ENCODE measurements around the gene ODAD3. TPM values are rescaled to one million over a fixed set of nuclear protein-coding genes. Genes with fewer than 3 reads are reported as not detected.
"Not testable (repeated sequence)": the region's sequence is repeated elsewhere in the genome, so short reads cannot be mapped to it uniquely, and the experiment has no call there.

The ODAD3 gene
- total RNA-seq, 1 donor from 2014 or later, result 0.29 TPM

DNA sequence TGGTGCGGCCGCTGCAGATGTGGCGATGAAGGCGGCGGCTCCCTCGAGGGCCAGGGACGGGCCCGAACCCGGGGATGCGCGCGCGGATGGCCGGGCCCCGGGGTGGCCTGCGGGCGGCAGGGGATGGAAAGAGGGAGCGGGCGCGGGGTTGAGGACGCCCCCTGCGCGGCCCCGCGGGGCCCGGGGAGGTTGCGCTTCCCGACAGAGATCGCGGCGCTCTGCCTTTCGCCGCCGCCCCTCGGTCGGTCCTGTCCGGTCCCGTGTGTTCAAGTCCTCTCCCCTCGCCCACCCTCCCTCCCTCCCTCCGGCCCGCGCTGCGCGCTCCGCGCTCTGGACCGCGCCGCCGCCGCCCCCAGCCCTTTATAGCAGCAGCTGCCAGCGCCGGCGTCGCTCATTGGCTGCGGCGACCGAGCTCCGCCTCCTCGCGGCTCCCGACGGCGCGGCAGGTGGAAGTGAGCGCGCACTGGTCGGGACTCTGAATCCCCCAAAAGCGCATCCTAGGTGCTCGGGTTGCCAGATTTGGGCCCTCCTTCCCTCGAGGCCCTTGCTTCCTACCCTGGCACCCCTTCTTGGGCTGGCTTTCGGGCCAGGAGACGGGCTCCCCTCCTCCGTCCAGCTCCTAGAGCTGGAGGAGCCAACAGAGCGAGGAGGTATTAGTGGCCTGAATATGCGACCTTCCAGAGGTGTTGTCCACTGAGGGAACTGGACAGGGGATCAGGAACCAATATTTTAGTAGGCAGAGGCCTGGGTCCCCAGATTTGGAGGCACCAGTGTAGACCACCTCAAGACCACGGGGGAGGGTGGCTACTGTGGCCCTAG is 46.0 kb upstream of the ODAD3 start, which contains the start of gene ELAVL3:
ELAVL3 (minus strand) TSS at position 332 of the 819 bp plus-strand sequence. CDS start 438 bp downstream, outside the sequence.
- DNase-seq (ENCODE audit: low read depth), result no peak
- peaks cover 53% of the 10 kb centered on the region for H3K27me3 ChIP-seq (ENCODE audit: control insufficient read depth, insufficient read depth, low read length)
- TF ChIP-seq, protein P1, sequence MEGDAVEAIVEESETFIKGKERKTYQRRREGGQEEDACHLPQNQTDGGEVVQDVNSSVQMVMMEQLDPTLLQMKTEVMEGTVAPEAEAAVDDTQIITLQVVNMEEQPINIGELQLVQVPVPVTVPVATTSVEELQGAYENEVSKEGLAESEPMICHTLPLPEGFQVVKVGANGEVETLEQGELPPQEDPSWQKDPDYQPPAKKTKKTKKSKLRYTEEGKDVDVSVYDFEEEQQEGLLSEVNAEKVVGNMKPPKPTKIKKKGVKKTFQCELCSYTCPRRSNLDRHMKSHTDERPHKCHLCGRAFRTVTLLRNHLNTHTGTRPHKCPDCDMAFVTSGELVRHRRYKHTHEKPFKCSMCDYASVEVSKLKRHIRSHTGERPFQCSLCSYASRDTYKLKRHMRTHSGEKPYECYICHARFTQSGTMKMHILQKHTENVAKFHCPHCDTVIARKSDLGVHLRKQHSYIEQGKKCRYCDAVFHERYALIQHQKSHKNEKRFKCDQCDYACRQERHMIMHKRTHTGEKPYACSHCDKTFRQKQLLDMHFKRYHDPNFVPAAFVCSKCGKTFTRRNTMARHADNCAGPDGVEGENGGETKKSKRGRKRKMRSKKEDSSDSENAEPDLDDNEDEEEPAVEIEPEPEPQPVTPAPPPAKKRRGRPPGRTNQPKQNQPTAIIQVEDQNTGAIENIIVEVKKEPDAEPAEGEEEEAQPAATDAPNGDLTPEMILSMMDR (IDR thresholded peaks at IDR 0.05; ENCODE audit: insufficient read depth, low read length, poor library complexity, severe bottlenecking), result no peak
- no peaks in the 10 kb centered on the region for H3K36me3 ChIP-seq (ENCODE audit: control insufficient read depth, insufficient read depth, low read length)
- H3K4me3 ChIP-seq (ENCODE audit: low read depth, low read length), result no peak within 1 kb of the TSS

DNA sequence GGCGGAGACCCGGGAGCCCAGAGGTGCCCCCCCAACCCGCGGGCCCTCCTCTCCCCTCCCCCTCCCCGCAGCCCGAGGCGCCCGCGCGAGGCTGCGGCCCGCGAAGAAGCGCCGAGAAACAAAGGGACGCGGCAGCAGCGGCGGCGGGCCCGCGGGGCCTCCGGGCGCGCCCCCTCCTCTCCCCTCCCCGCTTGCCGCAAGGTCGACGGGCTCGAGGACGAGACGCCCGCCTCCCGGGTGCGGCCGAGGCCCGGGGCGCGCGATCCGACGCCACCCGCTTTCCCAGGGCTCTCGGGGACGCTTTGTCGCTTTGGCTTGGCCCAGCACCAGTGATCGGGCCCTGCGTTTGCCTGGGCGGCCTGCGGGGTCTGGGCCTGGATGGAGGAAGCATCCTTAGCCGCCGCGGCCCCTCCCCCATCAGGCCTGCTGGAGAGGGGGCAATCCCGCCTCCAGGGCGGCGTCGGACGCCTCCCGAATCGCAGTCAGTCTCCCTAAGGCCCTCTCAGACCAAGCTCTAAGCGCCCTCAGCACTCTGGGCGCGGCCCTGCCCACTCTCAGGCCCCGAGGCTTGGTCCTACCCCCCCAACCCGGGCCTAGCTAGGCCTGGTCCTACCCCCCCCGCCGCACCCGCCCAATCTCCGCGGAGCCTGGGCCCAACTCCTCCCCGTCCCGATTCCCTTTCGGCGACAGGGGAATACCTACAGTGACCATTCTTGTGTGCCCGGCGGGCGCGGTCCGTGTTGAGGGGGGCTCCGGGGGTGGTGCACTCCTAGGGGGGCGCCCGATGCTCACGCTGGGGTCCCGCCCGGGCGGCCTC is 45.2 kb upstream of the ODAD3 start:
- Histone ChIP-seq H3K27me3 (ENCODE audit: control insufficient read depth, insufficient read depth, low read length) (peaks cover 53% of the 10 kb centered on the region), H3K4me3 (ENCODE audit: low read depth, low read length) (no peak overlapping the region), H3K36me3 (ENCODE audit: control insufficient read depth, insufficient read depth, low read length) (no peaks in the 10 kb centered on the region)
- no peak for DNase-seq (ENCODE audit: low read depth)
- TF ChIP-seq, protein P1 (IDR thresholded peaks at IDR 0.05; ENCODE audit: insufficient read depth, low read length, poor library complexity, severe bottlenecking), result no peak

DNA sequence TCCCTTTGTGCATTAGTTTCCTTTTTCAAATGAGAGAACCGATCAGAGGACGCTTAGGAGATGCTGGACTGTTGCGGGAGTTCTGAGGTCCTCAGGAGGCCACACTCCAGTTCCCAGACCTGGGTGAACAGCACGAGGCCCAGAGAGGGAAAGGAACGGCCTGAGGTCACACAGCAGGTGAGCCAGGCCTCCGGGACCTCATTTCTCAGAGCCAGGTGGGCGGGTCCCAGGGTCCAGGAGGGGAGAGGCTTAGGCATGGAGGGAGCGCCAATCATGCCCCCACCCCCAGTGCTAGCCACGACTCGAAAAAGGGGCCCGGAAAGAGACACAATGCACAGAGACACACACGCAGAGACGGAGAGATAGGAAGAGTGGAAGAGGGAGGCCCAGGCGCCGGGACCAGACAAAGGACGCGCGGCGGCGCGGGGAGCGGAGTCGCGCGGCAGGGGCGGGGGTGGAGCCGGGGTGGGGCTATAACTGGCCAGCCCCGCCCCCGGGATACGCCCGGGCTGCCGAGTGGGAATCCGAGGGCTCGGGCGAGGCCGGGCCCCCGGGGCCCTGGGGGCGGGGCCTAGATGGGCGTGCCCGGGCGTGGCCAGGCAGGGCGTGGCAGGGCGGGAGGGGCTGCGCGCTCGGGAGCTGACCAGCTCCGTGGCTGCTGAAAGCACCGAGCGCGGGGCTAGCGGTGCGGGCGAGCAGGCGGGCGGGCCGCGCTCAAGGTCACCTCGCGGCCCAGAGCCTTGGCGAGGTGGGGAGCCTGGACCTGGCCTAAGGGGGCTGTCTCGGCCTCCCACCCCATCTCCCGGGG is 44.4 kb upstream of the ODAD3 start:
- Histone ChIP-seq H3K27me3 (ENCODE audit: control insufficient read depth, insufficient read depth, low read length) (peaks cover 53% of the 10 kb centered on the region), H3K4me3 (ENCODE audit: low read depth, low read length) (no peak overlapping the region), H3K36me3 (ENCODE audit: control insufficient read depth, insufficient read depth, low read length) (no peaks in the 10 kb centered on the region)
- DNase-seq (ENCODE audit: low read depth), result no peak
- TF ChIP-seq, protein P1 (IDR thresholded peaks at IDR 0.05; ENCODE audit: insufficient read depth, low read length, poor library complexity, severe bottlenecking), result no peak

DNA sequence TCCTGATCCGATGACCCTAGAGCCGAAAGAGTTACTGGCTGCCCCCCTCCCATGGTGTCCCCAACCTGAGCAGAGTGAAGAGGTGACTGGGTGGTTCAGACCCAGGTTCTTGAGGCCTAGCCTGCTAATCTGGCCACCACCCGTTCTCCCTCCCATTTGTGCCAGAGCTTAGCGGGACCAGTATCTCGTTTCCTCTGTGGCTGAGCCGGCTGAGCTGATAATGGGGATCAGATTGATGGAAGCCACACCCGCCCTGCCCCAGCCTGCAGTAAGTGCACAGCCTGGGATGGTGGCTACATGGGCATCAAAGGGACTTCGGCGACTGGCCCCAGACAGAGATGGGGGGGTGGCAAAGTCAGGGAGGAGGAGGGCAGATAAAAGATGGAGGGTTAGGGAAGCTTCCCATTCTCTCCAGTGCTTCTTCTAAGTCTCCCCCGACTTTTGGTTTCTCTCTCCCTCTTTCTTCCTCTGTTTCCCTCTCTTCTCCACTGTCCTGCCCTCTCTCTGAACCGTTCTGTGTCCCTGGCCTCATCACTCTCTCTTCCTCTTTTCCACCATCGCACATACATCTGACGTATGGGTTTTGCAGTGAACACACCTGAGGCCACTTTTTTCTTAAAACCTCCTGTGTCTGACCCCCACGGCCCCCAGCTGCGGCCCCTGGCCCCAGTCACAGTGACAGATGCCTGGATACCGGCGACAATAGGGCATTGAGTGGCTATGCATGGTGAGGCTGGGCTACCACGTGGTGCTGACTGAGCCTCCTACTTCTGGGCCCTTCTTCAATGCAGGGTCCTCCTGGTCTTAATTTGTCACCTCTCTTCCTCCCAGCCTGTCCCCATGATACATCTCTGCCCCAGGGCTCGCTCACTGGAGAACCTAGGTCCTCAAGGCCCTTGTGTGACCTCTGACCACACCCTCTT is 43.5 kb upstream of the ODAD3 start:
- TF ChIP-seq, protein P1 (IDR thresholded peaks at IDR 0.05; ENCODE audit: insufficient read depth, low read length, poor library complexity, severe bottlenecking), result no peak
- H3K27me3 ChIP-seq (ENCODE audit: control insufficient read depth, insufficient read depth, low read length), result peaks cover 56% of the 10 kb centered on the region
- no peak overlapping the region for H3K4me3 ChIP-seq (ENCODE audit: low read depth, low read length)
- DNase-seq (ENCODE audit: low read depth), result no peak
- H3K36me3 ChIP-seq (ENCODE audit: control insufficient read depth, insufficient read depth, low read length), result no peaks in the 10 kb centered on the region

DNA sequence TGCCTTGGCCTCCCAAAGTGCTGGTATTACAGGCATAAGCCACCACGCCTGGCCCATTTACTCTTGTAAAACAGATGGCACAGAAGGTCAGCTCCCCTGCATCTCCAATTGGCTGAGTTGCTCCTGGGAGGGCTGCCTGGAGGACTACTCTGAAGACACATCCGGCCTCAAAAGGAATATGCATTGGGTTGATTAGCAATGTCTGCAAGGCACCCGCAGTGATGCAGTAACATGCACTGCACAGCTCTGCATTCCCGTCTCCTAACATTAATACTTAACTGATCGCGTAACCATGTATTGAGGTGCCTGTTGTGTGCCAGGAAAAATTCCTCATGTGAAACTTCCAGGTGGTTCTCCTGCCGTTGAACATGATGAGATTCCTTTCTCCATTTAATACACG is 40.9 kb upstream of the ODAD3 start:
- Histone ChIP-seq H3K4me3 (ENCODE audit: low read depth, low read length) (no peak overlapping the region), H3K36me3 (ENCODE audit: control insufficient read depth, insufficient read depth, low read length) (no peaks in the 10 kb centered on the region), H3K27me3 (ENCODE audit: control insufficient read depth, insufficient read depth, low read length) (peaks cover 33% of the 10 kb centered on the region)
- DNase-seq (ENCODE audit: low read depth), result no peak
- TF ChIP-seq, protein P1 (IDR thresholded peaks at IDR 0.05; ENCODE audit: insufficient read depth, low read length, poor library complexity, severe bottlenecking), result no peak

DNA sequence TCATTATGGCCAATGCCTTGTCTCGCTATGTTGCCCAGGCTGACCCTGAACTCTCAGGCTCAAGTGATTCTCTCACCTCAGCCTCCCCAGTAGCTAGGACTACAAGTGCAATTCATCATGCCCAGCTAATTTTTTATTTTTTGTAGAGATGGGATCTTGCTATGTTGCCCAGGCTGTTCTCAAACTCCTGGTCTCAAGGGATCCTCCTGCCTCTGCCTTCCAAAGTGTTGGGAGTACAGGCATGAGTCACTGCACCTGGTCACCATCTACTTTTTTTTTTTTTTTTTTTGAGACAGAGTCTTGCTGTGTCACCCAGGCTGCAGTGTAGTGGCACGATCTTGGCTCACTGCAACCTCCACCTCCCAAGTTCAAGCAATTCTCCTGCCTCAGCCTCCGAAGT is 40.4 kb upstream of the ODAD3 start:
- peaks cover 28% of the 10 kb centered on the region for H3K27me3 ChIP-seq (ENCODE audit: control insufficient read depth, insufficient read depth, low read length)
- not testable (repeated sequence) for H3K36me3 ChIP-seq (ENCODE audit: control insufficient read depth, insufficient read depth, low read length); DNase-seq (ENCODE audit: low read depth); H3K4me3 ChIP-seq (ENCODE audit: low read depth, low read length)

All from kidney epithelial cell (primary cell).